Measurements from ENCODE around the gene RNF150.

The RNF150 gene

GRCh38 chr4:141026900-141027299 is 106.4 kb downstream of the RNF150 start:
- DNase-seq (ENCODE audit: low read depth in 2 of 2): no peak

GRCh38 chr4:141023051-141023450 is 110.2 kb downstream of the RNF150 start:
- no peak for DNase-seq (ENCODE audit: low read depth in 2 of 2)

- no peak for DNase-seq (ENCODE audit: low read depth in 2 of 2)
Measured at GRCh38 chr4:141022111-141022695, 111.1 kb downstream of the RNF150 start.

- peak in 1 of 2 experiments; percentile 49 for DNase-seq (ENCODE audit: low read depth in 2 of 2)
Measured at GRCh38 chr4:141021397-141022110, 111.7 kb downstream of the RNF150 start.

- peak; percentile 75 to 76 for DNase-seq (ENCODE audit: low read depth in 2 of 2)
Measured at GRCh38 chr4:141020801-141021261, 112.4 kb downstream of the RNF150 start.

GRCh38 chr4:141019768-141020167 is 113.5 kb downstream of the RNF150 start:
- no peak for DNase-seq (ENCODE audit: low read depth in 2 of 2)

GRCh38 chr4:141016117-141016798 is 117.0 kb downstream of the RNF150 start:
- DNase-seq (ENCODE audit: low read depth in 2 of 2): no peak

- no peak for DNase-seq (ENCODE audit: low read depth in 2 of 2)
Measured at GRCh38 chr4:141013899-141014298, 119.4 kb downstream of the RNF150 start.

GRCh38 chr4:141011901-141012315 is 121.4 kb downstream of the RNF150 start:
- DNase-seq (ENCODE audit: low read depth in 2 of 2): no peak

GRCh38 chr4:141009931-141010330 is 123.3 kb downstream of the RNF150 start:
- no peak for DNase-seq (ENCODE audit: low read depth in 2 of 2)

GRCh38 chr4:141009129-141009528 is 124.1 kb downstream of the RNF150 start:
- no peak for DNase-seq (ENCODE audit: low read depth in 2 of 2)

GRCh38 chr4:141006242-141006802 is 126.9 kb downstream of the RNF150 start:
- DNase-seq (ENCODE audit: low read depth in 2 of 2): no peak

GRCh38 chr4:141004823-141005222 is 128.4 kb downstream of the RNF150 start:
- no peak for DNase-seq (ENCODE audit: low read depth in 2 of 2)

- no peak for DNase-seq (ENCODE audit: low read depth in 2 of 2)
Measured at GRCh38 chr4:141003193-141003592, 130.1 kb downstream of the RNF150 start.

- DNase-seq (ENCODE audit: low read depth in 2 of 2): peak; percentile 63 to 66
Measured at GRCh38 chr4:141002323-141002805, 130.9 kb downstream of the RNF150 start.

- DNase-seq (ENCODE audit: low read depth in 2 of 2): peak; percentile 76 to 77
Measured at GRCh38 chr4:140996766-140997165, 136.5 kb downstream of the RNF150 start.

GRCh38 chr4:140995058-140995457 is 138.2 kb downstream of the RNF150 start:
- no peak for DNase-seq (ENCODE audit: low read depth in 2 of 2)

- no peak for DNase-seq (ENCODE audit: low read depth in 2 of 2)
Measured at GRCh38 chr4:140994015-140994414, 139.3 kb downstream of the RNF150 start.

GRCh38 chr4:140993370-140993769 is 139.9 kb downstream of the RNF150 start:
- no peak for DNase-seq (ENCODE audit: low read depth in 2 of 2)

- DNase-seq (ENCODE audit: low read depth in 2 of 2): no peak
Measured at GRCh38 chr4:140989944-140990343, 143.3 kb downstream of the RNF150 start.

- DNase-seq (ENCODE audit: low read depth in 2 of 2): no peak
Measured at GRCh38 chr4:140986045-140986444, 147.2 kb downstream of the RNF150 start.

GRCh38 chr4:140982613-140983340 is 150.5 kb downstream of the RNF150 start:
- DNase-seq (ENCODE audit: low read depth in 2 of 2): no peak
